Colon (tissue), 2 donors: ENCODE results near the gene MBD5.
"Not testable (repeated sequence)": the region's sequence is repeated elsewhere in the genome, so short reads cannot be mapped to it uniquely, and the experiment has no call there.

Source experiments
- FAIRE-seq: peaks from 2 replicates; lab custom pipeline; 2012; peaks lifted over from hg19 to GRCh38; lab: Jason Lieb, UNC
- donor health status: control.
- donor health status: control.

Gene MBD5

GRCh38 chr2:148021059-148021861 is at the start of gene MBD5:
MBD5 (plus strand) TSS chr2:148021091.
- FAIRE-seq: no peak

DNA sequence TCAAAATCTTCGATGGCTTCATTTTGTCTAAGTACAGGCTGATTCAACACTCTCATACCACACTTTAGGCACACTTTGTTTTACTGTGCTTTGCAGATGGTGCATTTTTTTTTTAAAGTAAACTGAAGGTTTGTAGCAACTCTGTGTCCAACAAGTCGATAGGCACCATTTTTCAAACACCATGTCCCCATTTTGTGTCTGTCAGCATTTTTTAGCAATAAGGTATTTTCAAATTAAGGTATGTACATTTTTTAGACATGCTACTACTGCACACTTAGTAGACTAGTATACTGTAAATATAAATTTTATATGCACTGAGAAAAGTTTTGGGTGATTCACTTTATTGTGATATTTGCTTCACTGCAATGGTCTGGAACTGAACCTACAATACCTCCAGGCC is 44.8 kb upstream of the MBD5 start:
- no peak for FAIRE-seq

DNA sequence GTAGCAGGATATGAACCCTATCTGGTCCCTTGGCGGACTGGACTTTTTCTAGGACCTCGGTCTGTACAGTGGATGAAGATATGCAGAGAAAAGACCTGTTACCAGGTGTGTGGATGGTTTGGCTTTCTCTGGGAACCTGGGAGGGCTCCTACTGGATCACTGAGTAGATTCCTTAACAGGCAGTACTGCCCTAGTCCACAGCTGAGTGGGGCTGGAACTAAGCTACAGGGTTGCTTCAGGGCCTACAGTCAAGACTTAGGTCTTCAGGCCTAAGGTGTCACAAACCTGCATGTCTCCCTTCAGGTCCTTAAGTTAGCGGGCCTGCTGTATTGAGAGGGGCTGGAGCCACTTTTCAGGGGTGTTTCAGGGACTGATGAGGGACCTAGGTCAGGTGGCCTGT is 43.2 kb upstream of the MBD5 start:
- FAIRE-seq: no peak

DNA sequence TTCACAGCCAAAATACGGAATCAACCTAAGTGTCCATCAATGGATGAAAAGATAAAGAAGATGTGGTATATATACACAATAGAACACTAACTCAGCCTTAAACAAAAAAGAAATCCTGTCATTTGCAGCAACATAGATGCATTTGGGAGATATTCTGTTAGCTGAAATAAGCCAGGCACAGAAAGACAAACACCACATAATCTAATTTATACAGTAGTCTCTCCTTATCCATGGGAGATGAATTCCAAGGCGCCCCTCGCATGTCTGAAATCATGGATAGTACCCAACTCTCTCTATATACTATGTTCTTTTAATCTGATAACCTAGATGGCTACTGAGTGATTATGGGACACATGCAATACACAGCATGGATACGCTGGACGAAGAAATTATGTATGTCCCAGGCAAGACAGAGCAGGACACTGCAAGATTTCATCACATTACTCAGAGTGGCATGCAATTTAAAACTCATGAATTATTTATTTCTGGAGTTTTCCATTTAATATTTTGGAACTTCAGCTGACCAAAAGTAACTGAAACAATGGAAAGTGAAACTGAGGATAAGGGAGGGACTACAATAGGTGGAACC is 39.9 kb upstream of the MBD5 start:
- FAIRE-seq: no peak

DNA sequence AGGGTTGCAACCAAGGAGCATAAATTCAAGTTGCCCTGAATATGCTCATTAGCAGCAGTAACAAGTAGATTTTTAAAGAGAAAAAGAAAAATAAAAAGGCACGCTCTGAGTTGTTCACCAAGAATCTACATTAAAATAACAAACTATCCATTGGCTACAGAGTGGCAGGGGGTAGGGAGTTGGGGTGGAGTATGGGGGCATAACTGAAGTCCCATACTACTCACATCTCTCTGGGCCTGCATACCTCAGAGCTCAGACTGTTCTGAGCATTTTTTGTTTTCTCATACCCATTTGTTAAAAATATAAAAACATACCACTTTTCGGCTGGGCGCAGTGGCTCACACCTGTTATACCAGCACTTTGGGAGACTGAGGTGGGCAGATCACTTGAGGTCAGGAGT is 31.8 kb upstream of the MBD5 start:
- no peak for FAIRE-seq

- FAIRE-seq: peak; percentile 86
These were observed 31.0 kb upstream of the MBD5 start for GRCh38 chr2:147989809-147990403.

DNA sequence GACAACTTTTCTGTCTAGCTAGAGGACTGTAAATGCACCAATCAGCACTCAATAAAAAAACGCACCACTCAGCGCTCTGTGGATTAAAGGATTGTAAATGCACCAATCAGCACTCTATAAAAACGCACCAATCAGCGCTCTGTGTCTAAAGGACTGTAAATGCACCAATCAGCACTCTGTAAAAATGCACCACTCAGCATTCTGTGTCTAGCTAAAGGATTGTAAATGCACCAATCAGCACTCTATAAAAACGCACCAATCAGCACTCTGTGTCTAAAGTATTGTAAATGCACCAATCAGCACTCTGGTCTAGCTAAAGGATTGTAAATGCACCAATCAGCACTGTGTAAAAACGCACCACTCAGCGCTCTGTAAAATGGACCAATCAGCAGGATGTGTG is 25.9 kb upstream of the MBD5 start:
- not testable (repeated sequence) for FAIRE-seq

DNA sequence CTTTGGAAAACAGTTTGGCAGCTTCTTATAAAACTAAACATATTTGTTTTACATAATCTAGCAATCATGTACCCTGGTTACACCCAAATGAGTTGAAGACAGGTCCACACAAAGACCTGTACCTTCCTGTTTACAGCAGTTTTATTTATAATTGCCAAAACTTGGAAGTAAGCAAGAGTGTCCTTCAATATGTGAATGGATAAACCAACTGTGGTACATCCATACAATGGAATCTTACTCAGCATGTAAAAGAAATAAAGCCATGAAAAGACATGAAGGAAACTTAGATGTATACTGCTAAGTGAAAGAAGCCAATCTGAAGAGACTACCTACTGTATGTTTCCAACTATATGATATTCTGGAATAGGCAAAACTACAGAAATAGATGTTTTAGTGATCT is 24.1 kb upstream of the MBD5 start:
- no peak for FAIRE-seq

DNA sequence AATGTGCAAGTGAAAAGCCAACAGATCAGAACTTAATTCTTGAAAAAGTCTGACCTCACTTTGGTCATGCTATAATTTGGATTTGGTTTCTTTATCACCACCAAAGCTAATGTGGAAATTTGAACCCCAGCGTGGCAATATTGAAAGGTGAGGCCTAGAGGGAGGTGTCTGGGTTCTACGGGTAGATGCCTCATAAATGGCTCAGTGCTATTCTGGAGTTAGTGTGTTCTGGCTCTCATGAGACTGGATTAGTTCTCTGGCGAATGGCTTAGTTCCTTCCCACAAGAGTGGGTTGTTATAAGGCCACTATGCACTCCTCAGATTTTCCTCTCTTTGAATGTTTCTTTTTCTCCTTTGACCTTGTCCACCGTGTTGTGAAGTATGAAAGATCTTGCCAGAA is 22.7 kb upstream of the MBD5 start:
- FAIRE-seq: no peak

GRCh38 chr2:147999126-147999525 is 21.8 kb upstream of the MBD5 start:
- no peak for FAIRE-seq

DNA sequence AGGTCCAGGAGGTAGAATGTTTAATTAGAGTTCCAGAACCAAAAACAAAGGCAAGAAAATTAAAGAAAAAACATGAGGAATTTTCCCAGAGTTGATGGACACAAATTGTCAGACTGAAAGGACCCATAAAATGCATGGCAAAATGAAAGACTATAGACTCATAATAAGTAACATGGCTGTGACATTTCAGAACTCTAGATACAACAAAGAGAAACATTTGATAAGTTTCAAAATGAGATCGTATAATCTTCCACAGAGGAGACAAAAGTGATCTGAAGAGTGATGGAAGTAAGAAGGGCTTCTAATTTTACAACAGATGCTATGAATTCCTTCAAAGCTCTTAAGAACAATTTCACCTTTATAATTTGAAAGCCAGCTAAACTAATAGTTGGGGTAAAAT is 20.8 kb upstream of the MBD5 start:
- FAIRE-seq: no peak

- not testable (repeated sequence) for FAIRE-seq
These were observed 18.5 kb upstream of the MBD5 start for GRCh38 chr2:148002420-148002819.

DNA sequence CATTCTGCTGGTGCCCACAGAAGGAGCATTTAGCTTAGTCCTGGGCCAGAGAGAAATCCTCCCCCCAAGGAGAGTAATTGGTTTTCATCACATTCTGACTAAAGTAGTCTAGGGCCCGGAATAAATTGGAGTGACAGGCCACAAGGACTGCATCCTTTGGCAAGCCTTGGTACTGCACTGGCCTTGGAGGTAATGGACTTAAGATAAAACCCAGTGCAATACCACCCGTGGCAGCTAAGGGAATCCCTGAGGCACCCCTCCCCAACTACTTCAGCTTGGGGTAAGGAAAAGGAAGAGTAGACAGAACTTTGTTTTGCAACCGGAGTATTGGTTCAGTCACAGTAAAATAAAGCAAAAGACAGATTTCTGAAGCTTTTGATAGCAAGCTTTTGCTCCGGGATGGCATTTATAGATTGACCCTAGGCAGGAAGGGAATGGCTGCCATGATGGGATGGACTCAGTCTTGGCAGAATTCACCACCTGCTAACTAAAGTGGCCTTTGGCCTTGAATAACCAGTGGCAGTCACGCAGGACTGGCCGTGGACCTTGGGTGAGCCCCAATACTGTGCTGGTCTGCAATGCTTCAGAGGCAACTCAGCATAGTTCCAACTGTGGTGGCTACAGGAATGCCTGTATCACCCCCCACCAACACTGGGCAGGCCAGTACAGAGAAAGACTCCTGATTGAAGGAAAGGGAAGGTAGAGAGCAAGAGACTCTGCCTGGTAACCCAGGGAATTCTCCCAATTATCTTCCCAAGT is 14.5 kb upstream of the MBD5 start:
- FAIRE-seq: no peak

GRCh38 chr2:148007219-148007900 is 13.5 kb upstream of the MBD5 start:
- no peak for FAIRE-seq

DNA sequence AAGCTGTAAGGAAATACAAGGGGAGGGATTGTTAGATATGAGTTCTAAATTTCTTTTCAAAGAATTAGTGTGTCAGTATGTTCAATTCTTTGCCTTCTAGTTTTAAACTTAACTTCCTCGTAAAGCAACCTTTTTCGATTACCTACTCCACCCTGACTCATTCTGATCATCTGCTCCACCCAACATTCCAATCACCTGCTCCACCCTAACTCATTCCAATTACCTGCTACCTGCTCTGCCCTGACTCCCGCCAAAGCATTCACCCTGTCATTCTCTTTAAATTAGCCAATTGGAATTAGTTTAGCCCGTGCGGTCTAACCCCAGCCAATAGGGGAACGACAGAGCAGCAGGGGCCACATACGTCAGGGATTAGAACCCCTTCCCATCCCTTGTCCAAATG is 12.5 kb upstream of the MBD5 start:
- FAIRE-seq: not testable (repeated sequence)

DNA sequence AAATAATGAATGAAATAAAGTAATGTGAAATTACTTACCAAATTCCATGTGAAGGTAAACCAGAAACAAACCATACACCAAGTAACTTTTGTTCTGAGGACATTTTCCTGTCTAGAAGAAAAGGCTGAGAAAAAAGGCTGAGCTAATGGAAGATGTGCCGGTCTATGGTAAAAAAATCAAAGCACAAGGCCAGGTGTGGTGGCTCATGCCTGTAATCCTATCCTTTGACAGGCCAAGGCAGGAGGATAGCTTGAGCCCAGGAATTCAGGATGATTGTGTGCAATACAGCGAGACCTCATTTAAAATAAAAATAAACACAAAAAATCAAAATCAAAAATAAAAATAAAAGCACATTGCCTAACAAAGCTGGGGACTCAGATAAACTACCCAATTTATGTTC is 7.0 kb upstream of the MBD5 start:
- no peak for FAIRE-seq

DNA sequence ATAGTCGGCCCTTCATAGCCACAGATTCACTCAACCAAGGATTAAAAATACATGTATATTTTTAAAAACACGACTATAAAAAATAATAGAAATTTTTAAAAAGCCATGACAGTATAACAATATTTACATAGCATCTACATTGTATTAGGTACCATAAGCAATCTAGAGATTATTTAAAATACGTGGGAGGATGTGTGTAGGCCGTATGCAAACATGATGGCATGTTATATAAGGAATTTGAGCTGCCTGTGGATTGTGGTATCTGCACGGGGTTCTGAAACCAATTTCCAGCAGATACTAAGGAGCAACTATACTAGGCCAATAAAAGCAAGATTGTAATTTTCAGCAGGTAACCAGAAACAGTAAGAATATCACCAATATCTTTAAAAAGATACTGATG is 6.3 kb upstream of the MBD5 start:
- no peak for FAIRE-seq

DNA sequence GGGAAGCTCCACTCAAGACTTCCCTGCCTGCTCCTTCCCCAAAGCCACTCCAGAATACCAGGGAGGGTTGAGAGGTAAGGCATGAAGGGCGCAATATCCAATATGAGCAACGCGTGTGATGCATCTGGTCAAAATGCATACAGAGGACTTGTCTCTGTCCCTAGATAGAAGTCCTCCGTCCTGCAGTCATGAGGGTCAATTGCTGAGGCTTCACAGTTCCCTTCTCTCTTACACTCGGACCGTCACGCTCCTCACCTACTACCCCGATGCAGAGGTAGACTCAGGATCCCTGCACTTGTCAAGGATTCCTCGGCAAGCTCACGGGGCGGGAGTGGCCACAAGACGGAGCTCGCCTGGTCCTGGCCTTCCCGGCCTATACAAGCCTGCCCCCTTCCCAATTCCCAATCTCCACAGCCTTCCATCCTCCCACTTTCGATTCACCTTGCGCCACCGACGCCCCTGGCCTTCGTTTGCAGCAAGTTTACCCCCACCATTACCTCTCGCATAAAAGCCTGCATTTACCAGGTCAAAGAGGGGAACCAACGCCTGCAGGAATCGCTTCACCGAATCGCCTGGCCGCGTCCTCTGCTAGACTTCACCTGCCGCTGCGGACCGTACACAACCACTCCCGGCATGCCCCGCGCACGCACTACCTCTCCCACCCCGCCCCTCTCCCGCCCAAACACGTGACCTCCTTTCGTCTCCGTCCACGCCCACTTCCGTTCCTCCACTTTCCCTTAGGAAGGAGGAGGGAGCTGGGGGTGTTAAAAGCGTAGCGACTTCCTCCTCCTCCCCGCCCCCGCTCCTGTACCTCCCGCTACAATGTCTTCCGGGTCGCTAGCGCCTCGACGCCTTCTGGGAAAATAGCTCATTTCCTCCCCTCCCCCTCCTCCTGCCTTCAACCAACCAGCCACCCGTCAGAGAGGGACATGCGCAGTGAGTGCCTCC is 506 bp upstream of the MBD5 start, which contains the start of gene ORC4:
Gene ORC4, minus strand, starts transcription at position 627 of the 948 bp plus-strand sequence. CDS start 44,779 bp downstream, outside the sequence.
- FAIRE-seq: no peak

DNA sequence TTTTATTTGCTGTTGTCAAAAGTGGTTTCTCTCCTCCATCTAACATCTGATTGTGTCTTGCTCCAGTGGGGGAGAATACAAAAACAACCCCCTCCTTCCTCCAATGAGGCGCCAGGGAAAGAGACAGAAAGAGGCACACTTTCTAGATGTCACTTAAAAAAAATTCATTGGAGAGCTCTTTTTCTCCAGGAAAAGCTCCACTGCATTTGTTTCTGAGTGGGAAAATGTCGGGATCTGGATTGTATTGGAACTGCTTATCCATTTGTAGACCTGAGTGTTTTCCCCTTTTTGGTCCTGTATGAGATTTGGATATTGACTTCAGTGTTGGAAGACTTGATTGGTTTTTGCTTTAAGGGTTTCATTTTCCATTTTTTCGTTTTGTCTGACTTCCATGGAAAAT is 995 bp downstream of the MBD5 start:
- FAIRE-seq: no peak

GRCh38 chr2:148022351-148022750 is 1.5 kb downstream of the MBD5 start:
- FAIRE-seq: no peak

- no peak for FAIRE-seq
These were observed 2.0 kb downstream of the MBD5 start for GRCh38 chr2:148022882-148023281.
